Spleen (tissue), 7 donors: ENCODE data around the gene DDX39A.
A peak's percentile ranks its signal among the peaks of the same experiment; 100 is the strongest.
"Not testable (repeated sequence)": the region's sequence is repeated elsewhere in the genome, so short reads cannot be mapped to it uniquely, and the experiment has no call there.

Experiments used
- CTCF ChIP-seq, 11 experiments: fragments of 200-600 bp in 7 of 11; fragments of 450-650 bp in 4 of 11; sonication (generic) in 4 of 11; IDR thresholded peaks in 8 of 11; conservative IDR thresholded peaks in 3 of 11; 1 replicate in 7 of 11; 2 replicates in 4 of 11; pipeline versions ENCODE4 v1.4.0 to v1.8.0; 2016 to 2021; ENCODE audit warnings: antibody characterized with exemption in 11 of 11, inconsistent platforms in 4 of 11, mild to moderate bottlenecking in 1 of 11
- POLR2AphosphoS5 ChIP-seq, 3 donors: sonication (generic); formaldehyde crosslinking; IDR thresholded peaks; one replicate each; pipeline ENCODE4 v1.5.1; 2017; ENCODE audit warnings: antibody characterized with exemption in 3 of 3
- donor health status: DM: no; HTN: no; CAD: no; lungs with moderate emphysema.
- donor health status: DM: no; HTN: no; CAD: no.
- donor health status: DM: no; HTN: no; CAD: no.

- TF ChIP-seq CTCF (IDR thresholded peaks at IDR 0.05 in 8 of 11, conservative IDR thresholded peaks at IDR 0.05 in 3 of 11): not testable (repeated sequence)
- peak in 1 of 3 donors; percentile 0 for TF ChIP-seq POLR2AphosphoS5 (IDR thresholded peaks at IDR 0.05)
These were observed 22.4 kb downstream of the DDX39A start for GRCh38 chr19:14396730-14397129.
